GM20000 (cell line): ENCODE results near the gene TMEM218.
A peak's percentile ranks its signal among the peaks of the same experiment; 100 is the strongest.

Source experiments
- DNase-seq: peaks from one replicate; pipeline ENCODE4 v3.0.0; 2012; ENCODE audit warnings: low spot score
- TF ChIP-seq, protein P1 (sequence below): IDR thresholded peaks from 2 replicates; pipeline ENCODE4 v1.5.1; 2012; ENCODE audit warnings: mild to moderate bottlenecking, control low read depth; ENCODE audit errors: extremely low read depth, missing control alignments

Gene TMEM218

DNA sequence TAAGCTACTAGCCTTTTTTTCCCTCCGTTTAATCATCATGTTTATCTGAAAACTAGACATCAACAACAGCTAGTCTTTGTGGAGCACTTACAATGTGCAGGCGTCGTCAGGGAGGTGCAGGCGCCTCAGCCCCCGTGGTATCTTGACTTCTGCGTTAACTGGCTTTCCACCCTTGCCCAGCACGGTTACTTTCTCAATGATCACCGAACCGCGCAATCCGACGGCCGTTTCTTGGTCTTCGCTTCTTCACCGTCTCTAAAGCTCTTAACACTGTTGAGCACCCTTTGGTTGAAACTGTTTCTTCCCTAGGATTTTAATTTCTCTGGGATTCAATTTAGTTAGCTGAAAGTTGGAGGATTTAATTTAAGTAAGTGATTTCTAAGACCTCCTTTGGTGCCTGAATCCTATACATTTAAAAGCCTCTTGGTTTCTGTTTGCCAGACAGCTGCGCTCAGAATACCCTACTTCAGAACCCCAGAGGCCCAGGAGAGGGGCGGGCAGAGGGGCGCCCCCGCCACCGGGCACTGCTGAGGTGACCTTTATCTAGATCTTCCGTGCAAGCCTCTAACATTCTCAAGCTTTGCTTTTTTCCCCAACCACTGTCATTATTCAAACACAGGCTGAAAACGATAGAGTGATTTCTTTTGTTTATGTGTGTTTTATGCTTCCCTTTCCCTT lies 18.0 kb upstream of the TMEM218 start:
- TF ChIP-seq, protein P1, sequence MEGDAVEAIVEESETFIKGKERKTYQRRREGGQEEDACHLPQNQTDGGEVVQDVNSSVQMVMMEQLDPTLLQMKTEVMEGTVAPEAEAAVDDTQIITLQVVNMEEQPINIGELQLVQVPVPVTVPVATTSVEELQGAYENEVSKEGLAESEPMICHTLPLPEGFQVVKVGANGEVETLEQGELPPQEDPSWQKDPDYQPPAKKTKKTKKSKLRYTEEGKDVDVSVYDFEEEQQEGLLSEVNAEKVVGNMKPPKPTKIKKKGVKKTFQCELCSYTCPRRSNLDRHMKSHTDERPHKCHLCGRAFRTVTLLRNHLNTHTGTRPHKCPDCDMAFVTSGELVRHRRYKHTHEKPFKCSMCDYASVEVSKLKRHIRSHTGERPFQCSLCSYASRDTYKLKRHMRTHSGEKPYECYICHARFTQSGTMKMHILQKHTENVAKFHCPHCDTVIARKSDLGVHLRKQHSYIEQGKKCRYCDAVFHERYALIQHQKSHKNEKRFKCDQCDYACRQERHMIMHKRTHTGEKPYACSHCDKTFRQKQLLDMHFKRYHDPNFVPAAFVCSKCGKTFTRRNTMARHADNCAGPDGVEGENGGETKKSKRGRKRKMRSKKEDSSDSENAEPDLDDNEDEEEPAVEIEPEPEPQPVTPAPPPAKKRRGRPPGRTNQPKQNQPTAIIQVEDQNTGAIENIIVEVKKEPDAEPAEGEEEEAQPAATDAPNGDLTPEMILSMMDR, result no peak
- DNase-seq, result no peak

DNA sequence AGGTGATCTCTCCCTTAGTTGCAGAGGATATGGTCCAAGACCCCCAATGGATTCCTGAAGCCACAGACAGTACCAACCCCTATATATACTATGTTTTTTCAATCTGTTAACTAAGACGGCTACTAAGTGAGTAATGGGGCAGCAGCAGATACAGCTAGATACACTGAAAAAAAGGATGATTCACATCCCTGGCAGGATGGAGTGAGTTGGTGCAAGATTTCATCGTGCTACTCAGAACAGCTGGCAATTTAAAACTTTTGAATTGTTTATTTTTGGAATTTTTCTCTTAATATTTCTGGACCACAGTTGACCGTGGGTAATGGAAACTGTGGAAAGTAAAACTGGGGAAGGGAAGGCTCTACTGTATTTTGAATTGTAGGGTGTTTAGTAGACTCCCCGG lies 17.0 kb upstream of the TMEM218 start:
- no peak for DNase-seq
- TF ChIP-seq, protein P1, result no peak

DNA sequence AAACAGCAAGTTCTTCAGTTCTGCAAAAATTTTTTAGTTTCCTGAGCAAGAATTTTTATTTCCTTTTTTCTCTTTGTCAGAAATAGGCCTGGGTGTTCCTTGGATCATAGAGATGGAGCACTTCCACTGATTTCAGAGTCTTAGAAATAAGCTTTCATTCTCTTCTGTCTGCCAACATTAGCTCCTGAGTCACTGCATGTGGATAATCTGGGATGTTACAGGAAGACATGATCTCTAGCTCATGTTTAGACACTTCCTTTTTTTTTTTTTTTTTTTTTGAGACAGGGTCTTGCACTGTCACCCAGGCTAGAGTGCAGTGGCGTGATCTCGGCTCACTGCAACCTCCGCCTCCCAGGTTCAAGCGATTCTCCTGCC lies 13.2 kb upstream of the TMEM218 start:
- TF ChIP-seq, protein P1, result no peak

DNA sequence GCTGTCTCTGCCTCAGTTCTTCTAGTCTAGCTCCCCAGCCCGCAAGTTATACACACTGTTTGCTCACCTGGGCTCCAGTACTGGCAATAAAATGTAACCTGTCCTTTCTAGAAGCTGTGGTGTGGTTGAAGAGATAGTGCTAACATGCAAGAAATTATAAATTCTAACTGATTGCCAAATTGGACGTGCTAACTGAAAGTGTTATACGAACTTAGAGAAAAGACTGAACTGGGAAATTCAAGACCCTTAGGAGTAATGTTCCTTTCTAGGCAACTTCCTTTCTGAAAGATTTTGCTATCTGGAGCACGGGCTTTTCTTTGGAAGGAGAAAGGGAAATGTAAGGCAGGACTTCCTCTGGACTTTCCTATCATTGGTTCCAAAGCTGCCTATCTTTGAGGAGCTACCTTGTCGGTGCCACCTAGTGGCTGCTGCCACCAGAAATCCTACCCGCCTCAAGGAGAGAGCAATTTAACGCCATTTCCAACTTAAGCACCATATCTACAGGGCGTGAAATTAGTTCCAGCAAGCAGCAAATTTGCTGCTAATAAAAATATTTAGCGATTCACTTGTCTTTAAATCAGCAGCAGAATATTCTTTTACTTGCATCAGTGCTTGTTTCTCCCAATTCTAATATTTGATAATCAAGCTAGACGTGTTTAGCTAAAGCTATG lies 12.7 kb upstream of the TMEM218 start:
- TF ChIP-seq, protein P1, result peak; percentile 34
- peak; percentile 32 for DNase-seq

More for the DNA sequence above, 13.2 kb upstream of the TMEM218 start:
- DNase-seq, result no peak

DNA sequence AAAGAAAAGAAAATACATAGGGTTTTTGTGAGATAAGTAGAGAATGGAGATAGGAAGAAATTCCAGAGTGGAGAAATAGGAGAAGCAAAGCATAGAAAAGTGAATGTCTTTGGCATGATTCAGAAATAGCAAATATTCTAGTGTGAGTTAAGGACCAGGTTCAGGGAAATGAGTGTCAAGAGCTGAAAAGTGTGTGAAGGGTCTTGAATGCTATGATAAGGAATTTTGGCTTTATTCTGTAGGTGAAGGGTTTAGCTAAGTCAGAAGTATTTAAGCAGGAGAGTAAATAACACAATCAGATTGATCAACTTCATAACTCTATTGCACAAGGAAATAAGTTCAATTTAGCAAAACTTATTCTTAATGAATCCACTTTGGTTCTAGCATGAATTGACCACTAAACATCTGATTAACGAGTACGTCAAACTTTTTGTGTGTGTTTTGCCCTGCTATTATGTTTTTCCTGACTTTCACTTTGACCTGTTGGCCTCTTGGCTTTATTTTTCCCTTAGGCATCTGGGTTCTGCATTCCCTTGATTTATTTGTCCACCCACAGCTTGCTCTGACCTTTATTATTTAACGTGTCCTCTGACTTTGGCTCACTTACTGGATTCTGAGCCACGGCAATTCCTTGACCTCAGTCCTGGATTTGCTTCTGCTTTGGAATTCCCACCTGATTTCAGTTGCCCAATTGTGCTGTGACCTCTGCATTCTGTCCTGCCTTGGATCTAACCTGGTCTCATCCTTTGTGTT lies 11.9 kb upstream of the TMEM218 start:
- DNase-seq, result no peak
- TF ChIP-seq, protein P1, result no peak

DNA sequence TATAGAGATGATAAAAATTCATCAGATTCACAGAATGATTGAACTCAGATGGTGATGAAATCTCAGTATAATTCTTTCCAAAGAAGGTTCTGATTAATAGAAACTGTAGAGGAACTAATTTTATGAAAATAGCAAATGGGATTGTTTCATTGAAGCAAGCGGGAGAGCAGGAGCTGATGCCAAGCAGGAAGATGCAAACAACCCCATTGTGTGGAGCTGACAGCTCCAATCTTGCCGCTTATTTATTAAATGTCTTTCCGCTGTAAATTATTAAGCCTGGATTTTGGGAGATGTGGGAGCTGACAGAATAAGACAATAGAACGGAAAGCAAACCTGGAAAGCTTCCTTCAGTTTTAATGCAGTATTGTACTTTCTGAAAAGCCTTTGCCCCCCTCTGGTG lies 6.0 kb upstream of the TMEM218 start:
- no peak for DNase-seq
- TF ChIP-seq, protein P1, result no peak

DNA sequence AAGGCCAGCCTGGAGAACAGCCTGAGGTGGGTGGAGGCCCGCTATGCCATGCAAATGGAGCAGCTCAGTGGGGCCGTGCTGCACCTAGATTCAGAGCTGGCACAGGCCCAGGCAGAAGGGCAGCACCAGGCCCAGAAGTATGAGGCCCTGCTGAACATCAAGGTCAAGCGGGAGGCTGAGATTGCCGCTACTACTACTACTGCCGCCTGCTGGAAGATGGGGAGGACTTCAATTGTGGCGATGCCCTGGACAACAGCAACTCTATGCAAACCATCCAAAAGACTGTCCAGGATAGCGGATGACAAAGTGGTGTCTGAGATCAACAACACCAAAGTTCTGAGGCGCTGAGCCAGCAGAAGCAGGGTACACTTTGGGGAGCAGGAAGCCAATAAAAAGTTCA lies 3.1 kb upstream of the TMEM218 start:
- DNase-seq, result no peak
- TF ChIP-seq, protein P1, result no peak
